ENCODE data around the gene LRG1.
"Not testable (repeated sequence)": the region's sequence is repeated elsewhere in the genome, so short reads cannot be mapped to it uniquely, and the experiment has no call there.

Gene LRG1

DNA sequence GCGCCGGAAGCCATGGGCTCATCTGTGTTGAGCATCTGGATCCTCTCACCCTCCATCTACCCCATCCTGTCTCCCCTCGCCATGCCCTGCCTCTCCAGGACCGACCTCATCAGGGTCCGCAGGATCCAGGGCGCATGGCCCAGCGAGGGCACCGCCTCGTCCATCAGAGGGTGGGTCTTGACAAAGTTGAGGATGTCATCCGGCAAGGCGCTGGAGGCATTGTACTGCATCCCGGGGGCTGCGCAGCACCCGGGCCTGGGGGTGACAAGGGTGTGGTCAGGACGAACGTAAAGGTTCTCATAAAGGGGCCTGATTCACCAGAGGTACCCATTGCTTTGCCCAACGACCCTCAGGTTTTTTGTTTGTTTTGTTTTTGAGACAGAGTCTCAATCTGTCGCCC is 10.2 kb upstream of the LRG1 start:
- no peak for DNase-seq

DNA sequence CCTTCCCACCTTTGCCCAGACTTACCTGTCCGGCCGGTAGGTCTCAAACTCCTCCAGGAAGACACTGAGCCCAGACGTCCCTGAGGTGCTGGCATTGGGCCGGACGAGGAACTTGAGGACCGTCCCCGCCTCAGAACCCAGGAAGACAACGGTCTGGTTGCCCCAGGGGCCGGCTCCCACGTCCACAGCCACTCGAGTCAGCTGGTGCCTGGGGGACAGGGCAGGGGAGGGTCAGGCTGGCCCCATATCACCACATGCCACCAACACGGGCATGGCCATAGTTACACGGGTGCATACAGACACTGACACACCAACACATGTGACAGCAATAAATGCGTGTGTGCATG is 8.4 kb upstream of the LRG1 start:
- no peak for DNase-seq

DNA sequence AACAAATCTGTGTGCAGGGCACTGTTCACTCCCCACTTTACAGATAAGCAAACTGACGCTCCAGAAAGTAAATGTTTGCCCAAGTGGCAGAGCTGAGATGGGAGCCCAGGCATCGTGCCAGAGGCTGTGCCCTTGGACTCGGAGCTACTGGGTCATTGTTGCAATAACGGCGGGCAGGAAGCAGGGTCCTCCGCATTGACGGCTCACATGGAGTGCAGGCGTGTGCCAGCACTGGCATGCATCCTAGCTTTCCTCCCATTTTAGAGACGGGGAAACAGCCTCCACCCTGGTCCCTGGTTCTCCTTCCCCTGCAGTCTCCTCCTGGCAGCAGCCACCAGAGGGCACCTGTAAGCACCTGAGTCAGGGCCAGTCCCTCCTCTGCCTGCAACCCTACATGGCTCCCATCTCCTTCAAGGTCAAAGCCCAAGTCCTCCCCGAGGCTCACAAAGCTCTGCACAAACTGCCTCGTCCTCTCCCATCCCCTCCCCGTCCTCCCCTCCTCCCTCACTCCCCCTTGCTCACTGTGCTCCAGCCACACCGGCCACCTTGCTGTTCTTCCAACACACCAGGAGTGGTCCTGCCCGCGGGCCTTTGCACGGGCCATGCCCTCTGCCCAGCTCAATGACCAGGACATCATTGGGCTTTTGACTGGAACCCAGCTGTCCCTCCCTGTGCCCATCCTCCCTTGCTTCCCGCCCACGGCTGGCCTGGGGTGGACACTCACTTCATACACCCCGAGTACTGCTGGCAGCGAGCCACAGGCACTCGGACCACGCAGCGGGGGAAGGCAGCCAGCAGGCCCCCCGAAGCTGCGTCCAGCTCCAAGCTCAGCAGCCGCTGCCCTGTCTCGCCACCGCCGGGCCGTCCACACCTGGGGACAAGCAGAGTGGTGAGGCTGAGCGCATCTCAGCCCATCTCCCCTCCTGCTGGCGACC is 7.7 kb upstream of the LRG1 start:
- DNase-seq = peak; percentile 30

DNA sequence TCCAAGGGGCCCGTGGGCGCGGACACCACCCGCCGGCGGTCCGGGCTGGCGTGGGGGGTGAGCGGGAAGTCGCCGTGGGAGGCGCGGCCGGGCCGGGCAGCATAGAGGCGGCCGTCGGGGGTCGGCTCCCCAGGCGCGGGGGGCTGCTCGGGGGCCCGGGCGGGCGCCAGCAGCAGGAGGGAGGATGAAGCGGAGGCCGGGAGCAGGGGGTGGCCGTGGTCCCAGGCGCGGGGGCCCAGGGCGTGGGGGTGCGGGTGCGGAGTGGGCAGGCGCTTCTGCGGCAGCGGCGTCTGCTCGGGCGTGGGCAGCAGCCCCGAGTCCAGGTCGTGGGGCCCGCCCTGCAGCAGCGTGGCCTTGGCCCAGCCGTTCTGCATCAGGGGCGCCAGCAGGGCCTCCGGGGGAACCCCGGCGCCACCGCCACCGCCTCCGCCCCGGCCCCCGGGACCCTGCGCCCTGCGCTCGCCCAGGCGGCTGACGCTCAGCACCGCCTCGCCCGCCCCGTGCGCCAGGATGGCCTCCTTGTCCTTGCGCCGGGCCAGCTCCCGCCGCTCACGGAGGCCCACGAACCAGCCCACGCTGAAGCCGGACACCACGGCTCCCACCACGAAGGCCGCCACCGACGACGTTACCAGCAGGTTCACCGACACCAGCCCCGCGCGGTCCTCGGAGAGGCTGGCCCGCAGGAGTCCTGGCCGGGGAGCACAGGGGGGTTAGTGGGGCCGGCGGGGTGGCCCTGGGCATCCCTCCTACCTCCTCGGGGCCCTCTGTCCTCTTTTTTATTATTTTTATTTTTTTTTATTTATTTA is 4.2 kb upstream of the LRG1 start:
- no peak for DNase-seq

GRCh38 chr19:4542896-4543841 is 3.3 kb upstream of the LRG1 start:
- DNase-seq = peak; percentile 80

DNA sequence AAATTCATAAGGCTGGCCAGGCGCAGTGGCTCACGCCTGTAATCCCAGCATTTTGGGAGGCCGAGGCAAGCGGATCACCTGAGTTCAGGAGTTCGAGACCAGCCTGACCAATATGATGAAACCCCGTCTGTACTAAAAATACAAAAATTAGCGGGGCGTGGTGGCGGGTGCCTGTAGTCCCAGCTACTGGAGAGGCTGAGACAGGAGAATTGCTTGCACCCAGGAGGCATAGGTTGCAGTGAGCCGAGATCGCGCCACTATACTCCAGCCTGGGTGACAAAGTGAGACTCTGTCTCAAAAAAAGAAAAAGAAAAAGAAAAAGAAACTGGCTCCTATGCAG is 1.9 kb upstream of the LRG1 start:
- DNase-seq = not testable (repeated sequence)

GRCh38 chr19:4541114-4541805 is 1.4 kb upstream of the LRG1 start:
- DNase-seq = peak; percentile 91

DNA sequence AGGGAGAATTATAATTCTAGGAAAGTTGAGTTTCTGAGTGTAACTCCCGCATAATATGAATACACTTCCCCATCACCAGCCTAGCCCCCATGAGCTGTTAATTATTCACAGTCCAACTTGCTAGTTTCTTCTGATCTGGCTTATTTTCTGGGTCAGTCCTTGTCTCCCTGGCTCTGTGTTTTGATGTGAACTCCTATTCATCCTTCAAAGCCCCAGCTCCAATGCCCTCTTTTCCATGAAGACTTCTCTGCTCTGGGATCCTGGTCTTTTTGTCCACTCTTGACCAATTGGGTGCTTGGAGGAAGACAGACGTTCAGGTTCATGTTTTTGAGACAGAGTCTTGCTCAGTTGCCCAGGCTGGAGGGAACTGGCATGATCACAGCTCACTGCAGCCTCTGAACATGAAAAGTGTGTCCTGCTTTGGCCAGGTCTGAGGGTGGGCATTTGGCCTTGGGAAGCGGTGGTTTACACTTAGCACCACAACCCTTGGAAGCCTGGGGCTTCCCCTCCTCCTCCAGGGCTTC is 605 bp downstream of the LRG1 start:
- DNase-seq = no peak

- DNase-seq = no peak
Measured at GRCh38 chr19:4538601-4538954, 1.3 kb downstream of the LRG1 start.

DNA sequence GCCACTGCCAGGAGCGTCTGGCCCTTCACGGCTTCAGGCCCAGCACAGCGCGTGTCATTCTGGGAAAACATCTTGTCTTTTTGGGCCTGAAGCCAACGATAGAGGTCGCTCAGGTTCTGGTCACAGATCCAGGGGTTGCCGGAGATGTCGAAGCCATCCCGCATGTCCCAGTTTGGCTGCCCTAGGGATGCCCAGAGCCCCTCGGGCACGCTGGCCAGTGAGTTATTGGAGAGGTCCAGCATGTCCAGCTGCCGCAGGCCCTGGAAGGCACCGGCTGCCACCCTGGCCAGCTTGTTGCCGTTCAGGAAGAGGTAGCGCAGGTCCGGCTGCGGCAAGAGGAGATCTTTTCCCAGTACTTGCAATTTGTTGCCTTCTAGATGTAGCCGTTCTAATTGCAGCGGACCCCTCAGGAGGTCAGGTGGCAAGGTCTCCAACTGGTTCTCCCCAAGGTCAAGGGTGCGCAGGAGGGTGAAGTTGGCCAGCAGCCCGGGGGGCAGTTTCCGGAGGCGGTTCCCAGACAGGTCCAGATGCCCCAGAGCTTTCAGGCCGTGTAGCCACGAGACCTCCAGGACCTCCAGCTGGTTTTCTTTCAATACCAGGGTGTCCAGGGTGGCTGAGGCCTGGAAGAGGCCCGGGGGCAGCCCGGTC is 1.8 kb downstream of the LRG1 start:
- DNase-seq = no peak

DNA sequence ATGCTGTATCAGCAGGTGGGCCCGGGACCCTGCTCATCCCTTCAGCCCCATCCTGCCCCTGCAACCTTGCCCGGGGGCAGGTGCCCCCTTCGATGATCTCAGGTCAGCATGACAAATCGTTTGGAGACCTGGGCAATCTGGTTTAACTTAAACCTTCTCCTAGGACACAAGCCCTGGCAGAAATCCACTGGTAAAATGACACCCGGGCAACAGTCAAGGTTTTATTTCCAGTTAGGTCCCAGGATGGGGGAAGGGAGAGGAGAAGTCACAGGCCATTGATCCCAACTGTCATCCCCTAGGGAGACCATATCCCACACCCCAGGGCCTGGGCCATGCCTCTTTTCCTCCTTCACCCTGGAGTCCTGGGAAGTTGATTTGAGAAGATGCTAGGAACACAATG is 3.0 kb downstream of the LRG1 start:
- no peak for DNase-seq

- DNase-seq = peak; percentile 58
Measured at GRCh38 chr19:4534836-4535658, 4.8 kb downstream of the LRG1 start, which contains the start of gene PLIN5. TSS of gene PLIN5 (minus strand) at chr19:4535224. CDS start at chr19:4534074, 1,150 bp downstream.

DNA sequence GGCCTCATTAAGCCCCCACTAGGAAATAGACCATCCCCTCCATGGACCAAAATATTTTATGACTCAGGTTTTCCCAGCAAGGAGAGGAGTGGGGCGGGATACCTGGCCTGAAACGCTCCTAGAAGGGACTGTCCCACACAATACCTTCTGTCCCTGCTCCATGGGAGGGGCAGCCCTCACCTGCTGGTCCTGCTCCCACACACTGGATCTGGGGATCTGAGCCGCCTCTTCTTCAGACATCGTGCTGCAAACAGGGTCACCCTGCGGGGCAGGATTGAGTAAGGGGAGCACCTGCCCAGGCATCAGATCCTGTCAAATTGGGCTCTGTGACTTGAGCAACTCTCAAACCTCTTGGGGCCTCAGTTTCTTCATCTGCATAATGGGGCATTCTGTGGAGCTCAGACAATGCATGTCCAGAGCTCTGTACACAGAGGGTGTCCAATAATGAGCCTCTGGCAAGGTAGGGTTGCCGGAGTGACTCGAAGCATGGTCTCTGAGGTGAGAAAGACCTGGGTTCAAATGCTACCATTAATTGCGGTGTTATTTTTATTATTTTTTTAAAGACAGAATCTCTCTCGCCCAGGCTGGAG is 5.9 kb downstream of the LRG1 start:
- no peak for DNase-seq

DNA sequence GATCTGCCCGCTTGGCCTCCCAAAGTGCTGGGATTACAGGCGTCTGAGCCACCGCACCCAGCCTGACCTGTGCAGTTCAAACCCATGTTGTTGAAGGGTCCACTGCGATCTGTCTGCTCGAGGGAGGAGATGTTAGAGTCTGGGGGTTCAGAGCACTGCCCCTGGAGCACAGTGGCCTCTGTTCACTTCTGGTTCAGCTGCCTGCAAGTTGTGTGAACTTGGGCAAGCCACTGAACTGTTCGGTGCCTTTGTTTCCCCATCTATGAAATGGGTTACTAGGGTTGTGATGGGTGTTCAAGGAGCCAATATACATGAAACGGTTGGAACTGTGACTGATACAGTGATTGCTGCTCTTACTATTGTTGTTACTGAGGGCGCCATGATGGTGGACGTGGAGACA is 6.5 kb downstream of the LRG1 start:
- DNase-seq = no peak

- no peak for DNase-seq
Measured at GRCh38 chr19:4531562-4532165, 8.2 kb downstream of the LRG1 start.

DNA sequence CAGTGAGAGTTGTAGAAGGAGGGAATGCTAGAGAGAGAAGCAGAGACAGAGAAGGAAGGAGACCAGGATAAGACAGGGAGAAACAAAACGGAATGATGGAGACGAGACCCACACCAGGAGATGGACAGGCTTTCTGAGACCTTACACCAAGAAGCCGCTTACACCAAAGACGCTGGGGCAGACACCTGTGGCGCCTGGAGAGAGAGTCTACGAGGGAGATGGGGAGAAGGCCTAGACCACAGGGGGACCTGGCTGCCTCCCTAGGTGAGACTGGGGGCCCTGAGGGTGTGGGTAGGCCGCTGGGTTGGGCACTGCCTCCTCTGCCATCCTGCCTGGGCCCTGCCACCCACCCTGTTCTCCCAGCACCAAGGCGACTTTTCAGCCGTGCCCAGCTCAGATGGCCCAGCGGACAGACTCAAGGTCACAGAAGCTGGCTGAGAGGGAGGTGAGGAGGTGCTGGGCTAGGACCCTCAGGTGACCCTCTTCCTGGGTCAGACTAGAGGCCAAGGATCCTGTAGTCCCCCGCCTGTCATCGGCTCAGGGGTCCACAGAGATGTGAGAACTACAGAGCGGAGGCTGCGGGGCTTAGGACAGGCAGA is 9.8 kb downstream of the LRG1 start:
- DNase-seq = no peak

DNA sequence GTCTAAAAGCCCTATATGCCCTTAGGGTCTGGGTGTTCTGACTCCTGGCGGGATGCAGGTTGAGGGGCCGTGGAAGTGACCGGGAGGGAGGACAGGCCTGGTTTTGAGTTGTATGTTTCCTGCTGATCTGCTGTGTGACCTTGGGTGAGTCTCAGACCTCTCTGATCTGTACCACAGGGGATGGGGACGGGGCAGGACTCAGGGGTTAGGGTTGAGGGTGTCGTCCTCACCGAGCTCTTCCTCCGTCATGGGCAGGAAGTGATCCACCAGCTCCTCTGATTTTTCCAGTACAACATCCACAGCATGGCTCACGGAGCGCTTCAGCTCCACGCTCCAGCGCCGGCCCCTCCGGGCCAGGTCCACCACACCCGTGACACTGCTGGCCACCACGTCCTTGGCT is 11.0 kb downstream of the LRG1 start:
- no peak for DNase-seq

- DNase-seq = not testable (repeated sequence)
Measured at GRCh38 chr19:4527377-4527776, 12.5 kb downstream of the LRG1 start.

DNA sequence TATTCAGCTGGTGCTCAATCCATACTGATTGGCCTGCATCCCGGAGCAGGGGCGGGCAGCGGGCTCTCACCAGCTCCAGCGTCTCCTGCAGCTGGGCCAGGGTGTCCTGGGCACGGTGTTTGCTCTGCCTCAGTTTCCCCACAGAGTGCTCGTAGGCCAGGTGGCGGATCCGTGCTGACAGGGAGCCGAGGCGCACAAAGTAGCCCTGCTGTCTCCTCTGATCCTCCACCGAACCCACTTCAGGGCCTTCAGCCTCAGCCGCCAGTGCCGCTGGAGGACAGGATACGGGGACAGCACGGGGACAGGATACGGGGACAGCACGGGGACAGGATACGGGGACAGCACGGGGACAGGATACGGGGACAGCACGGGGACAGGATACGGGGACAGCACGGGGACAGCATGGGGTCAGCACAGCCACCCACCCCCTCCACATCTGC is 14.3 kb downstream of the LRG1 start:
- no peak for DNase-seq
